Breast epithelium (tissue), 3 donors: Measurements from ENCODE around the gene PTPRF.

Experiments used
- POLR2AphosphoS5 ChIP-seq, 3 donors: sonication (generic); formaldehyde crosslinking; IDR thresholded peaks; one replicate each; pipeline ENCODE4 v1.6.1; 2017; ENCODE audit warnings: antibody characterized with exemption in 3 of 3
- TF ChIP-seq, protein P1 (sequence below), 3 donors: fragments of 450-650 bp; IDR thresholded peaks; one replicate each; pipeline ENCODE4 v1.5.1; 2016 to 2017; ENCODE audit warnings: antibody characterized with exemption in 3 of 3, mild to moderate bottlenecking in 3 of 3, moderate library complexity in 3 of 3

DNA sequence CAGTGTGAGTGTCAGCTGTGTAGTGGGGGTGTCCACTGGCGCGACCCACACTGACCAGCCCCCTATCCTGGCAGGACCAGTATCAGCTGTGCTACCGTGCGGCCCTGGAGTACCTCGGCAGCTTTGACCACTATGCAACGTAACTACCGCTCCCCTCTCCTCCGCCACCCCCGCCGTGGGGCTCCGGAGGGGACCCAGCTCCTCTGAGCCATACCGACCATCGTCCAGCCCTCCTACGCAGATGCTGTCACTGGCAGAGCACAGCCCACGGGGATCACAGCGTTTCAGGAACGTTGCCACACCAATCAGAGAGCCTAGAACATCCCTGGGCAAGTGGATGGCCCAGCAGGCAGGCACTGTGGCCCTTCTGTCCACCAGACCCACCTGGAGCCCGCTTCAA, 91.2 kb downstream of the PTPRF start:
- TF ChIP-seq POLR2AphosphoS5 (IDR thresholded peaks at IDR 0.05) = no peak
- TF ChIP-seq, protein P1, sequence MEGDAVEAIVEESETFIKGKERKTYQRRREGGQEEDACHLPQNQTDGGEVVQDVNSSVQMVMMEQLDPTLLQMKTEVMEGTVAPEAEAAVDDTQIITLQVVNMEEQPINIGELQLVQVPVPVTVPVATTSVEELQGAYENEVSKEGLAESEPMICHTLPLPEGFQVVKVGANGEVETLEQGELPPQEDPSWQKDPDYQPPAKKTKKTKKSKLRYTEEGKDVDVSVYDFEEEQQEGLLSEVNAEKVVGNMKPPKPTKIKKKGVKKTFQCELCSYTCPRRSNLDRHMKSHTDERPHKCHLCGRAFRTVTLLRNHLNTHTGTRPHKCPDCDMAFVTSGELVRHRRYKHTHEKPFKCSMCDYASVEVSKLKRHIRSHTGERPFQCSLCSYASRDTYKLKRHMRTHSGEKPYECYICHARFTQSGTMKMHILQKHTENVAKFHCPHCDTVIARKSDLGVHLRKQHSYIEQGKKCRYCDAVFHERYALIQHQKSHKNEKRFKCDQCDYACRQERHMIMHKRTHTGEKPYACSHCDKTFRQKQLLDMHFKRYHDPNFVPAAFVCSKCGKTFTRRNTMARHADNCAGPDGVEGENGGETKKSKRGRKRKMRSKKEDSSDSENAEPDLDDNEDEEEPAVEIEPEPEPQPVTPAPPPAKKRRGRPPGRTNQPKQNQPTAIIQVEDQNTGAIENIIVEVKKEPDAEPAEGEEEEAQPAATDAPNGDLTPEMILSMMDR (IDR thresholded peaks at IDR 0.05) = no peak
